SK-N-MC (cell line): ENCODE measurements around the gene GGNBP2.

ENCODE experiments used
- EZH2 ChIP-seq: fragments of 200-600 bp; sonication (generic); IDR thresholded peaks from one replicate; pipeline ENCODE4 v1.6.1; 2017; ENCODE audit warnings: antibody characterized with exemption
- FOXP2 ChIP-seq: optimal IDR thresholded peaks from 2 replicates; pipeline ENCODE3; 2011; ENCODE audit warnings: mild to moderate bottlenecking, moderate library complexity; ENCODE audit not compliant: insufficient read depth; ENCODE audit errors: extremely low read length, control extremely low read depth
- POLR2AphosphoS5 ChIP-seq: IDR thresholded peaks from 2 replicates; pipeline ENCODE4 v1.6.1; 2012; ENCODE audit warnings: mild to moderate bottlenecking, low read depth, low read length, borderline replicate concordance

GRCh38 chr17:36599546-36600250 lies 55.0 kb downstream of the GGNBP2 start:
- no peak for TF ChIP-seq POLR2AphosphoS5
- TF ChIP-seq EZH2: no peak
- no peak for TF ChIP-seq FOXP2
